ENCODE measurements around the gene CASR.
"Not testable (repeated sequence)": the region's sequence is repeated elsewhere in the genome, so short reads cannot be mapped to it uniquely, and the experiment has no call there.

The CASR gene

DNA sequence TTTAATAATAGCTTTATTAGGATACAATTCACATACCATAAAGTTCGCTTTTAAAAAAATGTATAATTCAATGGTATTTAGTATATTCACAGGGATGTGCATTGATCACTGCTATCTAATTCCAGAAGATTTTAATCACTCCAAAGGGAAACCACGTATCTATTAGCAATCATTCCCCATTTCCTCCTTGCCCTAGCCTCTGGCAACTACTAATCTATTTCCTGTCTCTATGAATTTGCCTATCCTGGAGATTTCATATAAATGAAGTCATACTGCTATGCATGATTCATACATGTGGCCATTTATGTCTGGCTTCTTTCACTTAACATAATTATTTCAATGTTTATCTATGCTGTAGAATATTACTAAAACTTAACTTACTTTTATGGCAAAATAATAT is 32.0 kb upstream of the CASR start:
- H3K27ac ChIP-seq (ENCODE audit: extremely low read depth, low read depth, low read length) = no peak overlapping the region
- POLR2A ChIA-PET = no interaction called here

DNA sequence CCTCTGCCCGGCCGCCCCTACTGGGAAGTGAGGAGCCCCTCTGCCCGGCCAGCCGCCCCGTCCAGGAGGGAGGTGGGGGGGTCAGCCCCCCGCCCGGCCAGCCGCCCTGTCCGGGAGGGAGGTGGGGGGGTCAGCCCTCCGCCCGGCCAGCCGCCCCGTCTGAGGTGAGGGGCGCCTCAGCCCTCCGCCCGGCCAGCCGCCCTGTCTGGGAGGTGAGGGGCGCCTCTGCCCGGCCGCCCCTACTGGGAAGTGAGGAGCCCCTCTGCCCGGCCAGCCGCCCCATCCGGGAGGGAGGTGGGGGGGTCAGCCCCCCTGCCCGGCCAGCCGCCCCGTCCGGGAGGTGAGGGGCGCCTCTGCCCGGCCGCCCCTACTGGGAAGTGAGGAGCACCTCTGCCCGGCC is 18.5 kb upstream of the CASR start:
- CTCF ChIA-PET; H3K9me3 ChIP-seq (ENCODE audit: control insufficient read depth, insufficient read depth, low read depth, low read length); H3K36me3 ChIP-seq (ENCODE audit: control insufficient read depth in 2 of 2, insufficient read depth in 1 of 2, low read length in 2 of 2); H3K4me3 ChIP-seq (ENCODE audit: low read depth, low read length); POLR2A ChIA-PET; H3K27ac ChIP-seq (ENCODE audit: extremely low read depth, low read depth, low read length); H3K4me1 ChIP-seq (ENCODE audit: control insufficient read depth, insufficient read depth, low read length): not testable (repeated sequence)

More for the DNA sequence above, 32.0 kb upstream of the CASR start:
- Histone ChIP-seq H3K4me3 (ENCODE audit: low read depth, low read length) (no peak overlapping the region), H3K36me3 (ENCODE audit: control insufficient read depth in 2 of 2, insufficient read depth in 1 of 2, low read length in 2 of 2) (no peaks in the 10 kb centered on the region), H3K9me3 (ENCODE audit: control insufficient read depth, insufficient read depth, low read depth, low read length) (no peaks in the 10 kb centered on the region), H3K4me1 (ENCODE audit: control insufficient read depth, insufficient read depth, low read length) (no peaks in the 10 kb centered on the region)
- CTCF ChIA-PET = no interaction called here
- TF ChIP-seq KLF10 (tag by site-specific recombination; IDR thresholded peaks at IDR 0.05) (no peak), ZNF544 (tag by site-specific recombination; IDR thresholded peaks at IDR 0.05) (no peak), ZNF426 (tag by site-specific recombination; IDR thresholded peaks at IDR 0.05) (no peak), GLI2 (tag by site-specific recombination; IDR thresholded peaks at IDR 0.05; ENCODE audit: borderline replicate concordance, low read depth) (no peak), ZNF221 (tag by site-specific recombination; IDR thresholded peaks at IDR 0.05; ENCODE audit: borderline replicate concordance) (no peak), ZNF529 (tag by site-specific recombination; IDR thresholded peaks at IDR 0.05; ENCODE audit: insufficient replicate concordance) (no peak), WT1 (tag by site-specific recombination; IDR thresholded peaks at IDR 0.05) (no peak), ZBTB7A (tag by site-specific recombination; IDR thresholded peaks at IDR 0.05; ENCODE audit: low read depth) (no peak), GLI4 (tag by site-specific recombination; IDR thresholded peaks at IDR 0.05) (no peak), OVOL3 (tag by site-specific recombination; IDR thresholded peaks at IDR 0.05) (no peak), ZNF133 (tag by site-specific recombination; IDR thresholded peaks at IDR 0.05) (no peak)
- TF ChIP-seq, protein P1, sequence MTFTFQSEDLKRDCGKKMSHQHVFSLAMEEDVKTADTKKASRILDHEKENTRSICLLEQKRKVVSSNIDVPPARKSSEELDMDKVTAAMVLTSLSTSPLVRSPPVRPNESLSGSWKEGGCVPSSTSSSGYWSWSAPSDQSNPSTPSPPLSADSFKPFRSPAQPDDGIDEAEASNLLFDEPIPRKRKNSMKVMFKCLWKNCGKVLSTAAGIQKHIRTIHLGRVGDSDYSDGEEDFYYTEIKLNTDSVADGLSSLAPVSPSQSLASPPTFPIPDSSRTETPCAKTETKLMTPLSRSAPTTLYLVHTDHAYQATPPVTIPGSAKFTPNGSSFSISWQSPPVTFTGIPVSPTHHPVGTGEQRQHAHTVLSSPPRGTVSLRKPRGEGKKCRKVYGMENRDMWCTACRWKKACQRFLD (tag by site-specific recombination; IDR thresholded peaks at IDR 0.05) = no peak
- TF ChIP-seq, protein P2, sequence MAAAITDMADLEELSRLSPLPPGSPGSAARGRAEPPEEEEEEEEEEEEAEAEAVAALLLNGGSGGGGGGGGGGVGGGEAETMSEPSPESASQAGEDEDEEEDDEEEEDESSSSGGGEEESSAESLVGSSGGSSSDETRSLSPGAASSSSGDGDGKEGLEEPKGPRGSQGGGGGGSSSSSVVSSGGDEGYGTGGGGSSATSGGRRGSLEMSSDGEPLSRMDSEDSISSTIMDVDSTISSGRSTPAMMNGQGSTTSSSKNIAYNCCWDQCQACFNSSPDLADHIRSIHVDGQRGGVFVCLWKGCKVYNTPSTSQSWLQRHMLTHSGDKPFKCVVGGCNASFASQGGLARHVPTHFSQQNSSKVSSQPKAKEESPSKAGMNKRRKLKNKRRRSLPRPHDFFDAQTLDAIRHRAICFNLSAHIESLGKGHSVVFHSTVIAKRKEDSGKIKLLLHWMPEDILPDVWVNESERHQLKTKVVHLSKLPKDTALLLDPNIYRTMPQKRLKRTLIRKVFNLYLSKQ (tag by site-specific recombination; IDR thresholded peaks at IDR 0.05; ENCODE audit: borderline replicate concordance) = no peak
- TF ChIP-seq, protein P3, sequence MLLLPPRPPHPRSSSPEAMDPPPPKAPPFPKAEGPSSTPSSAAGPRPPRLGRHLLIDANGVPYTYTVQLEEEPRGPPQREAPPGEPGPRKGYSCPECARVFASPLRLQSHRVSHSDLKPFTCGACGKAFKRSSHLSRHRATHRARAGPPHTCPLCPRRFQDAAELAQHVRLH (tag by site-specific recombination; IDR thresholded peaks at IDR 0.05) = no peak

DNA sequence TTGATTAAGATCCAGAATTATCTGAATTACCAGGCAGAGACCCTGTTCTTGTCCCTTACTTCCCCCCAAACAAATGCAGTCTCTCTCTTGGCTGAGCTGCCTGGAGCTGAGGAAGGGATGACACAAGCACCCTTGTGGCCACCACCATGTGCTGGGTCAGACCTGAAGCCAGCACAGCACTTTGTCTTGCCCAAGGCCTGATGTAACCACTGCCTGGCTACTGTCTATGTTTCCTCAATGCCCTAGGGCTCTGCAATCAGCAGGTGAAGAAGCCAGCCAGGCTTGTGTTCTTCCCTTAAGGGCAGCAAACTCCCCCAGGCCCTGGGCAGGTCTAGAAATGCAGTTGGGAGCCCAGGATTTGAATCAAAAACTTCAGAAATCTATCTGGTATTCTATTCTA is 15.8 kb upstream of the CASR start:
- Histone ChIP-seq H3K4me3 (ENCODE audit: low read depth, low read length) (no peak overlapping the region), H3K36me3 (ENCODE audit: control insufficient read depth in 2 of 2, insufficient read depth in 1 of 2, low read length in 2 of 2) (no peaks in the 10 kb centered on the region), H3K9me3 (ENCODE audit: control insufficient read depth, insufficient read depth, low read depth, low read length) (no peaks in the 10 kb centered on the region), H3K27ac (ENCODE audit: extremely low read depth, low read depth, low read length) (no peak overlapping the region), H3K4me1 (ENCODE audit: control insufficient read depth, insufficient read depth, low read length) (no peaks in the 10 kb centered on the region)
- ChIA-PET CTCF (no interaction called here), POLR2A (no interaction called here)
- TF ChIP-seq SP2 (tag by site-specific recombination; IDR thresholded peaks at IDR 0.05) = no peak
- TF ChIP-seq, protein P4, sequence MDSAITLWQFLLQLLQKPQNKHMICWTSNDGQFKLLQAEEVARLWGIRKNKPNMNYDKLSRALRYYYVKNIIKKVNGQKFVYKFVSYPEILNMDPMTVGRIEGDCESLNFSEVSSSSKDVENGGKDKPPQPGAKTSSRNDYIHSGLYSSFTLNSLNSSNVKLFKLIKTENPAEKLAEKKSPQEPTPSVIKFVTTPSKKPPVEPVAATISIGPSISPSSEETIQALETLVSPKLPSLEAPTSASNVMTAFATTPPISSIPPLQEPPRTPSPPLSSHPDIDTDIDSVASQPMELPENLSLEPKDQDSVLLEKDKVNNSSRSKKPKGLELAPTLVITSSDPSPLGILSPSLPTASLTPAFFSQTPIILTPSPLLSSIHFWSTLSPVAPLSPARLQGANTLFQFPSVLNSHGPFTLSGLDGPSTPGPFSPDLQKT (IDR thresholded peaks at IDR 0.05; ENCODE audit: borderline replicate concordance, low read depth, low read length) = no peak
- TF ChIP-seq, protein P5, sequence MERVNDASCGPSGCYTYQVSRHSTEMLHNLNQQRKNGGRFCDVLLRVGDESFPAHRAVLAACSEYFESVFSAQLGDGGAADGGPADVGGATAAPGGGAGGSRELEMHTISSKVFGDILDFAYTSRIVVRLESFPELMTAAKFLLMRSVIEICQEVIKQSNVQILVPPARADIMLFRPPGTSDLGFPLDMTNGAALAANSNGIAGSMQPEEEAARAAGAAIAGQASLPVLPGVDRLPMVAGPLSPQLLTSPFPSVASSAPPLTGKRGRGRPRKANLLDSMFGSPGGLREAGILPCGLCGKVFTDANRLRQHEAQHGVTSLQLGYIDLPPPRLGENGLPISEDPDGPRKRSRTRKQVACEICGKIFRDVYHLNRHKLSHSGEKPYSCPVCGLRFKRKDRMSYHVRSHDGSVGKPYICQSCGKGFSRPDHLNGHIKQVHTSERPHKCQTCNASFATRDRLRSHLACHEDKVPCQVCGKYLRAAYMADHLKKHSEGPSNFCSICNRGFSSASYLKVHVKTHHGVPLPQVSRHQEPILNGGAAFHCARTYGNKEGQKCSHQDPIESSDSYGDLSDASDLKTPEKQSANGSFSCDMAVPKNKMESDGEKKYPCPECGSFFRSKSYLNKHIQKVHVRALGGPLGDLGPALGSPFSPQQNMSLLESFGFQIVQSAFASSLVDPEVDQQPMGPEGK (tag by site-specific recombination; IDR thresholded peaks at IDR 0.05) = no peak
- TF ChIP-seq OSR2 (tag by site-specific recombination; IDR thresholded peaks at IDR 0.05) = no peak
- TF ChIP-seq GFI1B (tag by site-specific recombination; IDR thresholded peaks at IDR 0.05) = no peak
- TF ChIP-seq ZNF510 (tag by site-specific recombination; IDR thresholded peaks at IDR 0.05; ENCODE audit: insufficient replicate concordance) = no peak
- TF ChIP-seq ZNF623 (tag by site-specific recombination; IDR thresholded peaks at IDR 0.05) = no peak
- no peak for TF ChIP-seq ZNF530 (tag by site-specific recombination; IDR thresholded peaks at IDR 0.05; ENCODE audit: low read depth)
- no peak for TF ChIP-seq ZNF394 (tag by site-specific recombination; IDR thresholded peaks at IDR 0.05; ENCODE audit: borderline replicate concordance)
- no peak for TF ChIP-seq ZNF133 (tag by site-specific recombination; IDR thresholded peaks at IDR 0.05)
- TF ChIP-seq ZFP69B (tag by site-specific recombination; IDR thresholded peaks at IDR 0.05) = no peak
- TF ChIP-seq ZNF391 (tag by site-specific recombination; IDR thresholded peaks at IDR 0.05; ENCODE audit: borderline replicate concordance, low read depth) = no peak
- no peak for TF ChIP-seq ZNF544 (tag by site-specific recombination; IDR thresholded peaks at IDR 0.05)
- TF ChIP-seq, protein P6, sequence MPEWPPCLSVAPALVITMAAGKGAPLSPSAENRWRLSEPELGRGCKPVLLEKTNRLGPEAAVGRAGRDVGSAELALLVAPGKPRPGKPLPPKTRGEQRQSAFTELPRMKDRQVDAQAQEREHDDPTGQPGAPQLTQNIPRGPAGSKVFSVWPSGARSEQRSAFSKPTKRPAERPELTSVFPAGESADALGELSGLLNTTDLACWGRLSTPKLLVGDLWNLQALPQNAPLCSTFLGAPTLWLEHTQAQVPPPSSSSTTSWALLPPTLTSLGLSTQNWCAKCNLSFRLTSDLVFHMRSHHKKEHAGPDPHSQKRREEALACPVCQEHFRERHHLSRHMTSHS (tag by site-specific recombination; IDR thresholded peaks at IDR 0.05) = no peak
